Natural killer cell (primary cell): ENCODE measurements around the gene TUT7. TPM values are rescaled to one million over a fixed set of nuclear protein-coding genes. Genes with fewer than 3 reads are reported as not detected.
"Not testable (repeated sequence)": the region's sequence is repeated elsewhere in the genome, so short reads cannot be mapped to it uniquely, and the experiment has no call there.

Source experiments
- ATAC-seq, 3 donors: fragments of 150-1000 bp in 2 of 3; fragments of 200-7000 bp in 1 of 3; cut with Tn5 transposase; 1 replicate in 1 of 3; 2 replicates in 2 of 3; pipeline ENCODE4 v1.10.0; 2021; ENCODE audit warnings: mild to moderate bottlenecking in 2 of 3, moderate library complexity in 2 of 3
- DNase-seq, 2 donors: peaks; one replicate each; pipeline versions ENCODE4 v3.0.0 to v3.0.0-alpha.2; 2013 to 2021; ENCODE audit warnings: mixed read lengths in 1 of 2
- H3K27ac ChIP-seq: one replicate; pipeline ENCODE4 v1.5.1; 2013; ENCODE audit warnings: mild to moderate bottlenecking, low read length
- H3K27me3 ChIP-seq: one replicate; pipeline ENCODE4 v1.6.1; 2013; ENCODE audit warnings: low read length; ENCODE audit not compliant: control insufficient read depth, insufficient read depth
- H3K36me3 ChIP-seq: one replicate; pipeline ENCODE4 v1.6.1; 2013; ENCODE audit warnings: low read length; ENCODE audit not compliant: control insufficient read depth, insufficient read depth
- H3K4me1 ChIP-seq: one replicate; pipeline ENCODE4 v1.6.1; 2013; ENCODE audit warnings: low read length; ENCODE audit not compliant: control insufficient read depth, insufficient read depth
- H3K4me3 ChIP-seq: one replicate; pipeline ENCODE4 v1.5.1; 2013; ENCODE audit warnings: low read length
- H3K9me3 ChIP-seq: one replicate; pipeline ENCODE4 v1.6.1; 2013; ENCODE audit warnings: low read length; ENCODE audit not compliant: control insufficient read depth, insufficient read depth
- H3K27ac Mint-ChIP-seq, 2 donors: one replicate each; pipeline ENCODE4 v1.8.0; 2022; ENCODE audit warnings: mild to moderate bottlenecking in 2 of 2, mixed read lengths in 2 of 2, moderate library complexity in 1 of 2
- H3K27me3 Mint-ChIP-seq, 2 donors: one replicate each; pipeline ENCODE4 v1.8.0; 2022; ENCODE audit warnings: low read depth in 2 of 2, mixed read lengths in 2 of 2
- H3K36me3 Mint-ChIP-seq: one replicate; pipeline ENCODE4 v1.8.0; 2022; ENCODE audit warnings: mixed read lengths
- H3K4me1 Mint-ChIP-seq, 2 donors: one replicate each; pipeline ENCODE4 v1.8.0; 2022; ENCODE audit warnings: mixed read lengths in 2 of 2
- H3K4me3 Mint-ChIP-seq: one replicate; pipeline ENCODE4 v1.8.0; 2022; ENCODE audit warnings: mild to moderate bottlenecking, moderate library complexity, mixed read lengths
- H3K9me3 Mint-ChIP-seq, 2 donors: one replicate each; pipeline ENCODE4 v1.8.0; 2022; ENCODE audit warnings: mixed read lengths in 2 of 2
- WGBS: methylation state at CpG from one replicate; pipeline ENCODE4 v1.1.7; 2013; ENCODE audit warnings: missing lambda C conversion rate; ENCODE audit not compliant: insufficient coverage; 5-methylcytosine and 5-hydroxymethylcytosine counted together
- intact Hi-C: fragments of 100-400 bp; cut with micrococcal nuclease; formaldehyde crosslinking; loops from one replicate; pipeline ENCODE4 v1.14.2; 2022
- total RNA-seq, 4 donors: library from RNA; stranded (reverse); fragments of 120-200 nt in 1 of 4; gene quantifications; one replicate each; pipeline versions ENCODE4 v1.2.3 to v1.2.4, GENCODE V29; 2013 to 2022
- TF ChIP-seq, protein P1 (sequence below): fragments of 200-600 bp; IDR thresholded peaks from one replicate; pipeline ENCODE4 v1.8.0; 2022; ENCODE audit warnings: antibody characterized with exemption

TUT7 gene
- total RNA-seq, 3 donors from 2014 or later (not counting 1 experiment from before 2014, with no cell fraction given), result 84.7 to 94.8 (median 85.6) TPM

DNA sequence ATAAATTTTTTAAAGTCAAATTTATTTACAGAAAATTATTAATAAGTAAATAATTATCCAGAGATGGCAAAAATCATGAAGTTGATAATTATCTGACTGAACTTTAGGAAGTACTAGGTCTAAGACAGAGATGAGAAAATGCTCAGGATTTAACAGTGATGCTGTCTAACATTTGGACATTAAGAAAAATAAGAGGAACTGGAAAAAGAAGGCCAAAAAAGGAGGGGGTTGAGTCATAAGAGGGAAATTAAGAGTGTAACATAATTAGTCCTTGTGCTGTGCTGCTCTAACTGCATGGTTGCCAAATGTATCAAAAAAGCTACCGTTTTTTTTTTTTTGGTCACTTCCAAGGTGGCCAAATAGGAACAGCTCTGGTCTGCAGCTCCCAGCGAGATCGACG is 35.4 kb upstream of the TUT7 start:
- WGBS, result 95% methylated on average over 4 of the region's 4 CpGs
- Mint-ChIP-seq H3K4me3 (no peak overlapping the region), H3K4me1 (no peaks in the 10 kb centered on the region), H3K36me3 (peaks cover 6% of the 10 kb centered on the region), H3K9me3 (peaks cover 0 to 4% of the 10 kb centered on the region in 2 donors), H3K27ac (no peak overlapping the region), H3K27me3 (peaks cover 35 to 82% of the 10 kb centered on the region in 2 donors)
- H3K27me3 ChIP-seq, result no peaks in the 10 kb centered on the region
- ATAC-seq, result no peak
- TF ChIP-seq, protein P1, sequence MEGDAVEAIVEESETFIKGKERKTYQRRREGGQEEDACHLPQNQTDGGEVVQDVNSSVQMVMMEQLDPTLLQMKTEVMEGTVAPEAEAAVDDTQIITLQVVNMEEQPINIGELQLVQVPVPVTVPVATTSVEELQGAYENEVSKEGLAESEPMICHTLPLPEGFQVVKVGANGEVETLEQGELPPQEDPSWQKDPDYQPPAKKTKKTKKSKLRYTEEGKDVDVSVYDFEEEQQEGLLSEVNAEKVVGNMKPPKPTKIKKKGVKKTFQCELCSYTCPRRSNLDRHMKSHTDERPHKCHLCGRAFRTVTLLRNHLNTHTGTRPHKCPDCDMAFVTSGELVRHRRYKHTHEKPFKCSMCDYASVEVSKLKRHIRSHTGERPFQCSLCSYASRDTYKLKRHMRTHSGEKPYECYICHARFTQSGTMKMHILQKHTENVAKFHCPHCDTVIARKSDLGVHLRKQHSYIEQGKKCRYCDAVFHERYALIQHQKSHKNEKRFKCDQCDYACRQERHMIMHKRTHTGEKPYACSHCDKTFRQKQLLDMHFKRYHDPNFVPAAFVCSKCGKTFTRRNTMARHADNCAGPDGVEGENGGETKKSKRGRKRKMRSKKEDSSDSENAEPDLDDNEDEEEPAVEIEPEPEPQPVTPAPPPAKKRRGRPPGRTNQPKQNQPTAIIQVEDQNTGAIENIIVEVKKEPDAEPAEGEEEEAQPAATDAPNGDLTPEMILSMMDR, result no peak
- intact Hi-C loops, result no loop called here
- no peaks in the 10 kb centered on the region for H3K9me3 ChIP-seq
- H3K36me3 ChIP-seq, result no peaks in the 10 kb centered on the region
- no peaks in the 10 kb centered on the region for H3K4me1 ChIP-seq
- no peak overlapping the region for H3K4me3 ChIP-seq
- DNase-seq, result no peak
- H3K27ac ChIP-seq, result no peak overlapping the region

DNA sequence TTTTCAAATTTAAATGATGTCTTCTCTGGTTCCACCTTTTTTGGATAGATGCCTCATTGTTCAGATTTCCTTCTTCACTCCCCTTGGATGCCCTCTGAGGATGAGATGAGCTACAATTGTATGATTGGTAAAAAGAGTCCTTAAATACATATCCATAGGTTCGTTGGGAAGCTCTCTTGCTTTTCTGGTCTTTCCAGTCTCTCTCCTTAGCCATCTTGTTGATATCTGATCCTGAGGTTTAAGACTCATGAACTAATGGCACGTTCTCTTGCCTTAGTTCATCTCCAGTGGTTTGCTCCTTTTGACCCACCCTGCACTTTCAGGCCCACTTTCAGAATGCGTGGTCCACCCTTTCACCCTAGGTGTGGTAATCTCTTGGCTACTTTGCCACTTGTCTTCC is 33.2 kb upstream of the TUT7 start:
- Histone ChIP-seq H3K4me3 (no peak overlapping the region), H3K9me3 (no peaks in the 10 kb centered on the region), H3K4me1 (no peaks in the 10 kb centered on the region), H3K27ac (no peak overlapping the region), H3K36me3 (no peaks in the 10 kb centered on the region), H3K27me3 (no peaks in the 10 kb centered on the region)
- ATAC-seq (no peak), DNase-seq (no peak)
- H3K4me3 Mint-ChIP-seq, result no peak overlapping the region
- no peaks in the 10 kb centered on the region for H3K36me3 Mint-ChIP-seq
- H3K27me3 Mint-ChIP-seq, result peaks cover 27 to 76% of the 10 kb centered on the region in 2 donors
- intact Hi-C loops, result no loop called here
- no peak overlapping the region for H3K27ac Mint-ChIP-seq
- peaks cover 0 to 4% of the 10 kb centered on the region in 2 donors for H3K9me3 Mint-ChIP-seq
- TF ChIP-seq, protein P1, result no peak
- WGBS, result 85% methylated on average over 3 of the region's 3 CpGs
- no peaks in the 10 kb centered on the region for H3K4me1 Mint-ChIP-seq

DNA sequence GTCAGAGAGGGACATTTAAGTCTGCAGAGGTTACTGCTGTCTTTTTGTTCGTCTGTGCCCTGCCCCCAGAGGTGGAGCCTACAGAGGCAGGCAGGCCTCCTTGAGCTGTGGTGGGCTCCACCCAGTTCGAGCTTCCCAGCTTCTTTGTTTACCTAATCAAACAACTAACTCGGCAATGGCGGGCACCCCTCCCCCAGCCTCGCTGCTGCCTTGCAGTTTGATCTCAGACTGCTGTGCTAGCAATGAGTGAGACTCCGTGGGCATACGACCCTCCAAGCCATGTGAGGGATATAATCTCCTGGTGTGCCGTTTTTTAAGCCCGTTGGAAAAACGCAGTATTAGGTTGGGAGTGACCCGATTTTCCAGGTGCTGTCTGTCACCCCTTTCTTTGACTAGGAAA is 28.8 kb upstream of the TUT7 start:
- H3K4me1 ChIP-seq, H3K27ac Mint-ChIP-seq, H3K9me3 Mint-ChIP-seq, H3K27ac ChIP-seq, H3K36me3 Mint-ChIP-seq, intact Hi-C loops, H3K9me3 ChIP-seq, DNase-seq, H3K27me3 ChIP-seq, H3K4me3 Mint-ChIP-seq, H3K36me3 ChIP-seq, H3K4me3 ChIP-seq, H3K4me1 Mint-ChIP-seq, ATAC-seq: not testable (repeated sequence)
- peaks cover 30 to 58% of the 10 kb centered on the region in 2 donors for H3K27me3 Mint-ChIP-seq
- 89% methylated on average over 11 of the region's 11 CpGs for WGBS

DNA sequence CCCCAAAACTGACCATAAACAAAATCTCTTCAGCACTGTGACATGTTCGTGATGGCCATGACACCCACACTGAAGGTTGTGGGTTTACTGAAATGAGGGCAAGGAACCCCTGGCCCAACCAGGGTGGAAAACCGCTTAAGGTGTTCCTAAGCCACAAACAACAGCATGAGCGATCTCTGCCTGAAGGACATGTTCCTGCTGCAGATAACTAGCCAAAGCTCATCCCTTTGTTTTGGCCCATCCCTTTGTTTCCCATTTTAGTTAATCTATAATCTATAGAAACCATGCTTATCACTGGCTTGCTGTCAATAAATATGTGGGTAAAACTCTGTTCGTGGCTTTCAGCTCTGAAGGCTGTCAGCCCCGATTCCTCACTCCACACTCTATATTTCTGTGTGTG is 21.8 kb upstream of the TUT7 start:
- H3K9me3 Mint-ChIP-seq, result no peaks in the 10 kb centered on the region
- no peaks in the 10 kb centered on the region for H3K4me1 Mint-ChIP-seq
- no peak overlapping the region for H3K27ac ChIP-seq
- peaks cover 3% of the 10 kb centered on the region for H3K27me3 ChIP-seq
- H3K9me3 ChIP-seq, result peaks cover 10% of the 10 kb centered on the region
- no peak overlapping the region for H3K27ac Mint-ChIP-seq
- peaks cover 24 to 50% of the 10 kb centered on the region in 2 donors for H3K27me3 Mint-ChIP-seq
- intact Hi-C loops, result no loop called here
- no peak overlapping the region for H3K4me3 Mint-ChIP-seq
- ATAC-seq, result no peak
- no peak overlapping the region for H3K4me3 ChIP-seq
- no peaks in the 10 kb centered on the region for H3K4me1 ChIP-seq
- H3K36me3 Mint-ChIP-seq, result no peaks in the 10 kb centered on the region
- TF ChIP-seq, protein P1, result no peak
- WGBS, result 92% methylated on average over 3 of the region's 5 CpGs
- DNase-seq, result no peak
- H3K36me3 ChIP-seq, result no peaks in the 10 kb centered on the region
